Islet precursor cell (in vitro differentiated cells): ENCODE results near the gene GNAQ.

Experiments used
- DNase-seq: peaks from one replicate; pipeline ENCODE4 v3.0.0-alpha.2; 2018

Gene GNAQ

DNA sequence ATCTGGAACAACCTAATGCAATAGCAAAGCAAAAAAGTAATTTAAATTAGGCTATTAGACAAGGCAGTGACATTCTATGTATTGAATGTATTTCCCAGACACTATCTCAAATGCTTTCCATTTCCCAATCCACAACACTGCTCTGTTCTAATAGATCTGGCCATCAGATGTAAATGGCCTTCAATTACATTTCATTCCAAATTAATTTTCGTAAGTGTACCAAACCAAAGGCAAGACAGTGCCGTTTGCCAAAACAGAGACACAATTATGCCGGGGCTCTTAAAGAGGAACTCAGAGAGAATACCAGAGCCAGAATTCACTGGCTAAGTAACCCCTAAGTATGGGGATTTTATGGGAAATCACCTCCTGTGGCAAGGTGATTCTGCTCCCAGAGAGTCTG lies 63.1 kb downstream of the GNAQ start:
- DNase-seq = no peak

GRCh38 chr9:77966718-77967117 lies 64.9 kb downstream of the GNAQ start:
- DNase-seq = no peak

- no peak for DNase-seq
Observed at GRCh38 chr9:77965445-77966123, 66.0 kb downstream of the GNAQ start.

DNA sequence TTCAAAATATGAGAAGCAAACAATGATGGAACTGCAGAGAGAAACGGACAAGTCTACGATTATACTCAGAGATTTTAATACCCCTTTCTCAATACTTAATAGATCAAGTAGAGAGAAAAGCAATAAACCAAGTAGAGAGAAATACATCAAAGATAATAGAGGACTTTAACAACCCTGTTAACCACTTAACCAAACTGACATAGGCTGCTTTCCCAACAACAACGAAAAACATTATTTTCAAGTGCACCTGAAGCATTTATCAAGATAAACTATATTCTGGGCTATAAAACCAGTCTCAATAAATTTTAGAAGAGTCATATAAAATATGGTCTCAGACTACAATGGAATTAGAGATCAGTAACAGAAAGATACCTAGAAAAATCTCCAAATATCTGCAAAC lies 67.4 kb downstream of the GNAQ start:
- no peak for DNase-seq

DNA sequence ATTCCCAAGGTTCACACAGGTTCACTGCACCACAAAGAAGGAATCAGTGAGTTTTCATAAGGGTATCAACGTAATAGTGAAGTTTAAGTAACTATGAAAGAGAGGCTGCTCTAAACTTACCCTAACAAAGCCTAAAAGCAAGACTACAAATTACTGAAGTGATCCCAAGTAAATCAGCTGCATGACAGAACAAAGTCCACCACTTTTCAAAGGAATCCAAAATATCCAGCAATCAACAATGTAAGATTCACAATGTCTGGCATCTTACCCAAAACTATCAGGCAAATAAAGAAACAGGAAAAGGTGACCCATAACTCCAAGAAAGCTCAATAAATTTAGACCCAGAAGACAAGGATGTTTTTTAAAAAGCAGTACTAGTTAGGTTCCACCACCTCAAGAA lies 70.1 kb downstream of the GNAQ start:
- no peak for DNase-seq

DNA sequence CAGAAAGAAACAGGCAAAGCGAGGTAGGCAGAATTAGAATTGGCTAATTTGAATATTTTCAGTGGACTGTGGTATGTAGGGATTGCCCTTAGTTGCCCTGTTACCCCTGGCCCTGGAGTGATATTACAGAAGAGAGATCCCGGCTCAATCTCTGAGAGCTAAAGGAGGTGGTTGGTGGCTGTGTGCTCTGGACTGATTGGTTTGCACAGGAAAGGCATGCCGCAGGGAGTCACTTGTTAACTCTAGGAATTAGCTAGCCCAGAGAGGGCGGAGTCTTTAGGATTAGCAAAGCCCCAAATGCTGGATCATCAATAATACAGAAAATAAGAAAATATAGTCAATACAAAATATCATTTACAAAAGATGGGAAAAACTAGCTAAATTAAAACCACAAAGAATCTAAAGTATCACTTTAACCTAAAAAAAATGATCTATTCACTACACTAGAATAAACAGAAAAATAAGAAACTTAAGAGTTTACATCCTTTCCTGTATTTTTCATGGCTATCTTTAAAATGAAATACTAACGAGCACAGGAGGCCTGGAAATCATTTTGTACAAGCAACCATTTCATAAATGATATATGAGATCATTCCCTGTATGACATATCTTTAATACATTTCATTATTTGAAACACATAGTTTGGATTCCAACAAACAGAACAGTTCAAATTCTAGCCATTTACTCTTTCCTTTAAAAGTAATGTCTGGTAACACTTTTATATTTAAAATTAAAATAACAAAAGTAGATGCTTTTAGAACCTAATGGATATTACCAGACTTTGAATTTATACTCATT lies 71.1 kb downstream of the GNAQ start:
- no peak for DNase-seq

GRCh38 chr9:77959803-77960202 lies 71.8 kb downstream of the GNAQ start:
- no peak for DNase-seq

- DNase-seq = no peak
Observed at GRCh38 chr9:77957652-77958051, 74.0 kb downstream of the GNAQ start.

GRCh38 chr9:77956555-77956954 lies 75.1 kb downstream of the GNAQ start:
- DNase-seq = no peak

- DNase-seq = no peak
Observed at GRCh38 chr9:77954666-77955015, 77.0 kb downstream of the GNAQ start.

- DNase-seq = no peak
Observed at GRCh38 chr9:77954013-77954665, 77.5 kb downstream of the GNAQ start.

DNA sequence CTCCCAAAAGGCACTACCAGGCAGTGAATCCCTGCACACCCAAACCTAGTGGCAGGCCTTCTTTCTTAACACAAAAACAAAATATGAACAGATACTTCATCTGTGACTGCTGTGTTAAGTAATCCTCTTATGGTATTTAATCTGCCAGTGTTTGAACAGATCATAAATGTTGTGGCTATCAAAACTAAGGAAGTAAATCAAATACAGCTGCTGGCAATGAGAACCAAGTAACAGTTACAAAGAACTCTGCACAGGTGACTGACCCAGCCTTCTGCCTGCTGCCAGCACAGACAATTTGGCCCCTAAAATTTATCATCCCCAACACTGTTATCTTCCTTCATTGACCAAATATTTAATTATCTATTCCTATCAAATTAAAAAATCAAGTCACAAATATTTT lies 78.0 kb downstream of the GNAQ start:
- no peak for DNase-seq

- no peak for DNase-seq
Observed at GRCh38 chr9:77952635-77953328, 78.8 kb downstream of the GNAQ start.

DNA sequence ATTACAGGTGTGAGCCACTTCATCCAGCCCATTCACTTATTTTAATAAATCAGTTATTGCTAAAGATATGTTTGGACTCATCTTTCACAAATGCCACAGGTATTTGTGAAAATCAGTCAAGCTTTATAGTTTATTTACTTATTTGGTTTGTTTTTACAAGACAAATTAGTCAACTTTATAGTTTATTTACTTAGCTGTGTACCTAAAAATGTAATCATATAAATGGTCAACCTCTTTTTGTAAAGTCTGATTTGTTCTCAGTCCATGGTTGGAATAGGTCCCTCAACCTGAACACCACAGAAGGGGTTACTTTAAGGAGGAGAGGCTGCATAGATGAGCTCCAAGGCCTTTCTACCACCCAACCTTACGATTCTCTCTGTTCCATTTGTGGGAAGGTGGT lies 80.2 kb downstream of the GNAQ start:
- DNase-seq = no peak

DNA sequence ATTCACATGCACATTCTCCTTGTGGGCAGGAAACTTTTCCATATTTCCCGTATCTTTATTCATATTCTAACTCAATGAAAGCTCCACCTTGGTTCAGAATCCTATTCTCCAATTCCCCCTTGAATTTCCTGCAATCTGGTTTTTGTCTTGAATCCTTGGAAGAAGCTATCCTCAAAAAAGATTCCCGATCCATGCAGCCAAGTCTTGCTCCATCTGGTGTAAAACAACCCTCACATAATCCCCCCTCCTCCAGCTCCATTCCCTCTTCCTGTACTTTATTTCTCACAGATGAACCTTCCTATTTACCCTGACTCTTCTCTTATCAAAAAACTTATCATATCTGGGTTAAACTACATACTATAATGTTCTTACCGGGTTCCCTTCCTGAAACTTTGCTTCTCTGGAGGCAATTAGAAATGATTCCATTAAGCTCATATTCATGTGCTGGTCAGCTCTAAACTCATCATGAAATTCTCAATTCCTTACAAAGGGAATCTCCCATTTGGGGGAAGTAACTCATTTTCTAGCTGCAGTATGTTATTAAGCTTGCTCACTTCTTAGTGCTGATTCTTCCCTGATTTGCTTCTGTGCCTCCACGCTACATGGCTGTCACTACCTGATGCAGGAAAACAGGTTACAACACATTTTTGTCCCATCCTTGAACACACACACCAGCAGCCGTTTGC lies 81.7 kb downstream of the GNAQ start:
- no peak for DNase-seq

- DNase-seq = no peak
Observed at GRCh38 chr9:77947651-77948050, 84.0 kb downstream of the GNAQ start.

DNA sequence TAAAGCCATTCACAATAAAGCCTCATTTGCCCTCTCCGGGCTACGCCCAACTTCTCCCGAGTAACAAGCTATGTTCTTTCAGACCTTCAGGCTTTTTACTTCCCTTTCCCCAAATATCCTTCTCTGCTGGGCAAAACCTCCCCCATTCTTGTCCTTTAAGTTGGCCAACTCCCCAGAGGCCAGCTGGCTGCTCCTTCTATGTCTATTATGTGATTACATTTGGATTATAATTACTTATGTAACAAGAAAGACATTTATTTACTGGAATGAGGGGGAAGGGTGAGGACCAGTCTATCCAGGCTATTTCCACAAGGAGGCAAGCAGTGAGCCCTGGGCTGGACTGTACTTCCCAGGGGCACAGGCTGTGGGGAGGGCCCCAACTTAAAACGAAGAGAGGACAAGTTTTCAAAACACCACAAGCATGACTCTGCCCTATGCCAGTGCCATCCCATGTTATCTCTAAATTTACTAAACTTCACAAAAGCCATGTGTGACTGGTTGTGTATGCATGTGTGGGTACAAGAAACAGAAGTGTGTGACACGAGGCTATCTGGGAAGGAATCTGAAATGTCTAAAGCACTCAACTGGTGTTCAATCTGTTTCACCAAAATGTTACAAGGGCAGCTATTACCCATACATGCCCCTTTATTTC lies 84.5 kb downstream of the GNAQ start:
- DNase-seq = no peak

GRCh38 chr9:77946296-77946695 lies 85.3 kb downstream of the GNAQ start:
- no peak for DNase-seq

DNA sequence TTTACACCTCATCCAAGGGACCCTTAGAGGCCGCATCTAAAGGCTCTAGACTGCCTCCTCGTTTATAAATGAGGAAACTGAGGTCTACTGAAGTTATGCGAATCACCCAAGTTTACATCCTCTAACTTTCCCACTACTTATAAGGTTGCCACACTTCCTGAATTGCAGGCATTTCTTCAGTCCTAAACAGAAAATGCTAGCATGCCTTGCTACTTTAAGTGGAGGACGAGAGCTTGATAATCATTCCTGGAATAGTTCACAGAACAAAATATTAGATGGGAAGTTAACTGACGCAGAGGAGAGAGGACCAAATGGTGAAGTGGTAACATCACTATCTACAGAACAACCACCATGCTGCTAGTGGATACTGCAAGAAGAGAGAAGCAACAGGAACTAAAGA lies 85.8 kb downstream of the GNAQ start:
- no peak for DNase-seq

- DNase-seq = peak; percentile 62
Observed at GRCh38 chr9:77944556-77945243, 86.9 kb downstream of the GNAQ start.

DNA sequence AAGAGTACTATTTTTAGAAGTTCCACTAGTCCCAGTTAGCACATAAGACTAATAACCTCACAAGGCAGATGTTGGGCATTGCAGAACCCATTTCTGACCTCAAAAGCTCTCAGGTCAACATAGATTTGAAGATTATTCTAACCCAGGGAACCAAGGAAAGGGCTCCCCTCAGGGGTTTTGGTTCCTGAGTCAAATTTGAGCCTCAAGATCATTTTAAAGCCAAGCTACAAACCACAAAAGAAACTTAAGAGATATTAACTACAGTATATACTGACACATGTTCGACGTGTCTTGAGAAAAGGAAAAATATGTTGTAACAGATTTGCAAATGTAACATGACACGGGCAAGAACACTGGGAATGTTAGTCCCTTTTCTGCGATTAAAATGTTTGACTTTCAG lies 88.6 kb downstream of the GNAQ start:
- DNase-seq = no peak

GRCh38 chr9:77939149-77939668 lies 92.4 kb downstream of the GNAQ start:
- DNase-seq = no peak
